Measurements from ENCODE around the gene CERS6. TPM values are rescaled to one million over a fixed set of nuclear protein-coding genes. Genes with fewer than 3 reads are reported as not detected.

The CERS6 gene
- total and polyA plus RNA-seq, 2 of the 8 experiments (the other 6 are each of a cell fraction or from before 2014, with no cell fraction given): 6.8 to 28.2 TPM

GRCh38 chr2:168480825-168481585 is 24.9 kb downstream of the CERS6 start (continued):
- TF ChIP-seq RNF2 (IDR thresholded peaks at IDR 0.05; ENCODE audit: borderline replicate concordance, low read depth, low read length, missing control alignments, poor library complexity, severe bottlenecking) (no peak), RFX5 (IDR thresholded peaks at IDR 0.05; ENCODE audit: borderline replicate concordance, low read depth, low read length) (no peak), SUZ12 (IDR thresholded peaks at IDR 0.05; ENCODE audit: low read length) (no peak)
